HepG2 (cell line): ENCODE measurements around the gene UBTD2. TPM values are rescaled to one million over a fixed set of nuclear protein-coding genes. Genes with fewer than 3 reads are reported as not detected.

Experiments
- ATAC-seq: fragments of 200-7000 bp; cut with Tn5 transposase; 3 replicates; pipeline ENCODE4 v1.9.1; 2020; ENCODE audit warnings: mild to moderate bottlenecking, moderate library complexity
- BruUV-seq: library from RNA; stranded (reverse); fragments of 400-500 nt; replicated peaks from 2 replicates; lab custom pipeline; 2021; lab: Mats Ljungman, UMichigan
- CTCF ChIA-PET: fragments of 300-600 bp; formaldehyde crosslinking; extraction: SDS; loops from one replicate; lab custom pipeline; 2021; ENCODE audit warnings: low total read pairs, inconsistent platforms, low intra/inter-chr PET ratio; lab: Yijun Ruan, JAX
- POLR2A ChIA-PET: fragments of 350-600 bp; sonication (Branson Sonifier 250); formaldehyde crosslinking; loops from one replicate; lab custom pipeline; 2020; ENCODE audit warnings: antibody characterized with exemption, inconsistent platforms; lab: Yijun Ruan, JAX
- DNase-seq: peaks from one replicate; pipeline ENCODE4 v3.0.0-alpha.2; 2015; ENCODE audit warnings: low spot score
- FAIRE-seq: peaks from 3 replicates; lab custom pipeline; 2011; peaks lifted over from hg19 to GRCh38; lab: Jason Lieb, UNC
- H2AFZ ChIP-seq: one replicate; pipeline ENCODE4 v1.6.1; 2011; ENCODE audit warnings: low read length, inconsistent platforms
- H3K27ac ChIP-seq: fragments of 300-600 bp; 3 replicates; pipeline ENCODE4 v1.8.0; 2011; ENCODE audit warnings: mixed run types, mild to moderate bottlenecking, mixed read lengths, low read length, inconsistent platforms; ENCODE audit not compliant: insufficient read depth; ENCODE audit errors: extremely low read length
- H3K27me3 ChIP-seq, 2 experiments: fragments of 200-600 bp in 1 of 2; 2 replicates in 1 of 2; 3 replicates in 1 of 2; pipeline versions ENCODE4 v1.6.0 to v1.8.0; 2011; ENCODE audit warnings: low read length in 2 of 2, mild to moderate bottlenecking in 2 of 2, moderate library complexity in 2 of 2, inconsistent platforms in 1 of 2; ENCODE audit not compliant: insufficient read depth in 2 of 2, control insufficient read depth in 1 of 2
- H3K36me3 ChIP-seq, 2 experiments: fragments of 200-600 bp in 1 of 2; replicated peaks in 1 of 2; 2 replicates in 1 of 2; 3 replicates in 1 of 2; pipeline versions ENCODE4 v1.5.1 to v1.8.0; 2011; ENCODE audit warnings: low read length in 2 of 2, inconsistent platforms in 1 of 2; ENCODE audit not compliant: insufficient read depth in 2 of 2, control insufficient read depth in 1 of 2
- H3K4me1 ChIP-seq: 2 replicates; pipeline ENCODE4 v1.5.1; 2012; ENCODE audit warnings: low read length, inconsistent platforms; ENCODE audit not compliant: insufficient read depth
- H3K4me2 ChIP-seq: 2 replicates; pipeline ENCODE4 v1.6.0; 2011; ENCODE audit warnings: low read depth, low read length, inconsistent platforms
- H3K4me3 ChIP-seq, 3 experiments: fragments of 200-600 bp in 1 of 3; sonication (generic), shearing (Covaris generic) in 1 of 3; replicated peaks in 1 of 3; 2 replicates each; pipeline ENCODE4 v1.5.1; 2011 to 2016; ENCODE audit warnings: low read length in 3 of 3, inconsistent platforms in 2 of 3, low read depth in 2 of 3, mild to moderate bottlenecking in 2 of 3, control low read depth in 1 of 3, mixed read lengths in 1 of 3; ENCODE audit not compliant: insufficient read depth in 1 of 3
- H3K79me2 ChIP-seq: one replicate; pipeline ENCODE4 v1.6.1; 2011; ENCODE audit warnings: low read length, inconsistent platforms; ENCODE audit not compliant: insufficient read depth
- H3K9ac ChIP-seq: 2 replicates; pipeline ENCODE4 v1.6.0; 2011; ENCODE audit warnings: mild to moderate bottlenecking, low read depth, low read length, inconsistent platforms; ENCODE audit not compliant: insufficient read depth
- H3K9me3 ChIP-seq: 2 replicates; pipeline ENCODE4 v1.5.1; 2012; ENCODE audit warnings: mild to moderate bottlenecking, low read length
- H4K20me1 ChIP-seq: 2 replicates; pipeline ENCODE4 v1.6.0; 2011; ENCODE audit warnings: inconsistent platforms, mild to moderate bottlenecking, low read length, moderate library complexity; ENCODE audit not compliant: insufficient read depth
- ATF1 ChIP-seq: IDR thresholded peaks from 2 replicates; pipeline ENCODE4 v1.6.1; 2016; ENCODE audit warnings: mild to moderate bottlenecking, control low read depth
- ERF ChIP-seq: IDR thresholded peaks from 2 replicates; pipeline ENCODE4 v1.6.1; 2018; ENCODE audit warnings: missing biosample characterization, missing genetic modification reagents
- ESRRA ChIP-seq: sonication (generic); formaldehyde crosslinking; IDR thresholded peaks from 2 replicates; pipeline ENCODE4 v1.5.1; 2020; ENCODE audit warnings: mild to moderate bottlenecking, low read depth, missing genetic modification reagents
- GZF1 ChIP-seq: sonication (generic); formaldehyde crosslinking; IDR thresholded peaks from 2 replicates; pipeline ENCODE4 v1.5.1; 2020; ENCODE audit warnings: mild to moderate bottlenecking, missing genetic modification reagents
- KDM2A ChIP-seq: sonication (generic); formaldehyde crosslinking; IDR thresholded peaks from 2 replicates; pipeline ENCODE4 v1.4.0; 2020; ENCODE audit warnings: low read depth, missing genetic modification reagents, borderline replicate concordance
- MAFF ChIP-seq: IDR thresholded peaks from 2 replicates; pipeline ENCODE4 v1.6.1; 2011; ENCODE audit warnings: low read depth, low read length, improper control_type of control experiment
- NRL ChIP-seq: sonication (generic); formaldehyde crosslinking; IDR thresholded peaks from 2 replicates; pipeline ENCODE4 v1.5.0; 2020; ENCODE audit warnings: missing genetic modification reagents, mild to moderate bottlenecking, moderate library complexity, borderline replicate concordance
- PHB2 ChIP-seq: fragments of 450-650 bp; IDR thresholded peaks from 2 replicates; pipeline ENCODE4 v1.6.1; 2018; ENCODE audit not compliant: partially characterized antibody
- TBP ChIP-seq: sonication (generic); formaldehyde crosslinking; IDR thresholded peaks from 2 replicates; pipeline ENCODE4 v1.5.0; 2020; ENCODE audit warnings: missing genetic modification reagents
- TBX2 ChIP-seq: sonication (generic); formaldehyde crosslinking; IDR thresholded peaks from 2 replicates; pipeline ENCODE4 v1.5.0; 2020; ENCODE audit warnings: missing genetic modification reagents, mild to moderate bottlenecking, borderline replicate concordance
- TBX3 ChIP-seq: fragments of 450-650 bp; IDR thresholded peaks from 2 replicates; pipeline ENCODE4 v1.6.1; 2017; ENCODE audit warnings: antibody characterized with exemption, mild to moderate bottlenecking, inconsistent platforms, borderline replicate concordance
- U2AF1 ChIP-seq: fragments of 200-400 bp; formaldehyde crosslinking; optimal IDR thresholded peaks from 2 replicates; pipeline ENCODE3; 2017; ENCODE audit warnings: mild to moderate bottlenecking, low read depth, low read length
- YEATS2 ChIP-seq: sonication (generic); formaldehyde crosslinking; IDR thresholded peaks from 2 replicates; pipeline ENCODE4 v1.4.0; 2020; ENCODE audit warnings: missing genetic modification reagents, borderline replicate concordance
- YEATS4 ChIP-seq: sonication (generic); formaldehyde crosslinking; IDR thresholded peaks from 2 replicates; pipeline ENCODE4 v1.4.0; 2020; ENCODE audit warnings: missing genetic modification reagents, borderline replicate concordance
- ZBTB26 ChIP-seq: IDR thresholded peaks from 2 replicates; pipeline ENCODE4 v1.6.1; 2016; ENCODE audit warnings: missing compliant biosample characterization, missing genetic modification reagents, borderline replicate concordance
- ZNF256 ChIP-seq: sonication (generic); formaldehyde crosslinking; conservative IDR thresholded peaks from 2 replicates; pipeline ENCODE4 v1.4.0; 2020; ENCODE audit warnings: missing genetic modification reagents
- ZNF572 ChIP-seq: sonication (generic); formaldehyde crosslinking; IDR thresholded peaks from 2 replicates; pipeline ENCODE4 v1.5.1; 2020; ENCODE audit warnings: mild to moderate bottlenecking, missing genetic modification reagents
- WGBS: methylation state at CpG from one replicate; pipeline ENCODE4 v1.1.6; 2017; ENCODE audit warnings: low lambda C conversion rate; 5-methylcytosine and 5-hydroxymethylcytosine counted together
- in situ Hi-C: cut with HindIII; loops from 2 replicates; pipeline ENCODE4 v1.10.0; 2017; ENCODE audit warnings: low pct_unique_long_range_greater_than_20kb; ENCODE audit not compliant: extremely low pct_ligation_motif_present
- intact Hi-C: fragments of 100-400 bp; cut with micrococcal nuclease; formaldehyde crosslinking; loops from one replicate; pipeline ENCODE4 v1.10.0; 2022; ENCODE audit not compliant: unreplicated experiment
- polyA plus RNA-seq, 8 experiments: library from polyadenylated mRNA; depleted of rRNA in 3 of 8; stranded (reverse) in 7 of 8; unstranded in 1 of 8; fragments of >200 nt; fragmentation: Illumina TruSeq in 4 of 8; extraction: Trizol in 4 of 8; gene quantifications; 2 replicates each; pipeline versions ENCODE4 v1.2.1 to v1.2.3, GENCODE V29; 2011 to 2016; ENCODE audit warnings: low read depth in 4 of 8, missing spikeins in 1 of 8, mixed read lengths in 1 of 8; ENCODE audit not compliant: insufficient read depth in 1 of 8
- total RNA-seq, 5 experiments: library from RNA; depleted of rRNA; stranded (reverse); fragments of >200 nt; fragmentation: Illumina TruSeq; extraction: Trizol; gene quantifications; 2 replicates each; pipeline ENCODE4 v1.2.3, GENCODE V29; 2016; ENCODE audit warnings: low read depth in 1 of 5
- TF ChIP-seq, protein P1 (sequence below): sonication (generic); formaldehyde crosslinking; IDR thresholded peaks from 2 replicates; pipeline ENCODE4 v1.8.1; 2023; ENCODE audit warnings: missing genetic modification reagents, inconsistent platforms, borderline replicate concordance
- TF ChIP-seq, protein P2 (sequence below): sonication (generic); formaldehyde crosslinking; IDR thresholded peaks from 2 replicates; pipeline ENCODE4 v1.4.0; 2020; ENCODE audit warnings: missing genetic modification reagents, borderline replicate concordance
- TF ChIP-seq, protein P3 (sequence below): sonication (generic); formaldehyde crosslinking; IDR thresholded peaks from 2 replicates; pipeline ENCODE4 v1.5.1; 2020; ENCODE audit warnings: mild to moderate bottlenecking, missing genetic modification reagents, moderate library complexity

Gene UBTD2
- total and polyA plus RNA-seq, 2 of the 13 experiments (the other 11 are each of a cell fraction or from before 2014, with no cell fraction given), result 15.2 to 24.1 TPM

- TF ChIP-seq, protein P1, sequence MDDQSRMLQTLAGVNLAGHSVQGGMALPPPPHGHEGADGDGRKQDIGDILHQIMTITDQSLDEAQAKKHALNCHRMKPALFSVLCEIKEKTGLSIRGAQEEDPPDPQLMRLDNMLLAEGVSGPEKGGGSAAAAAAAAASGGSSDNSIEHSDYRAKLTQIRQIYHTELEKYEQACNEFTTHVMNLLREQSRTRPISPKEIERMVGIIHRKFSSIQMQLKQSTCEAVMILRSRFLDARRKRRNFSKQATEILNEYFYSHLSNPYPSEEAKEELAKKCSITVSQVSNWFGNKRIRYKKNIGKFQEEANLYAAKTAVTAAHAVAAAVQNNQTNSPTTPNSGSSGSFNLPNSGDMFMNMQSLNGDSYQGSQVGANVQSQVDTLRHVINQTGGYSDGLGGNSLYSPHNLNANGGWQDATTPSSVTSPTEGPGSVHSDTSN, result no peak
Observed at GRCh38 chr5:172313915-172314314, 30.4 kb upstream of the UBTD2 start (continued).

DNA sequence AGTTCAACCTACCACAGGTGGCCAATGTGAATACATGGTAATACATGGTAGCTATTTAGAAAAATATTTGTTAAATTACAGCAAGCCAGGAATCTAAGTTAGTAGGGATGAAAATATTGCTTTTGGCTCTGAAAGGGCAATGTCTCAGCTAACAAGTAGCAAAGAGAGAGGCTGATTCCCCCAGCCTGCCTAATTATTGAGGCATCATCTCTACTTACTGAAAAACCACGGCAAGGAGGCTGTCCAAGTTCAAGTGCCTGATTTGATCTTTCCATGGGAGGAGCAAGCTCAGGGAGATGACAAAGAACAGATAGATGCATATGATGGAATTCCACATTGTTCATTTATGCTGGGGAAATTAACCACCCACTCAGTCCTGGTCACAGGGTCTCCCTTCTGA is 28.7 kb upstream of the UBTD2 start:
- ChIA-PET CTCF (no interaction called here), POLR2A (no interaction called here)
- no peaks in the 10 kb centered on the region for H3K4me1 ChIP-seq
- WGBS, result 0% methylated on average over 1 of the region's 1 CpG
- H2AFZ ChIP-seq, result no peak overlapping the region
- H3K4me2 ChIP-seq, result no peak overlapping the region
- ATAC-seq (no peak), DNase-seq (no peak), FAIRE-seq (no peak)
- no TSS peak for BruUV-seq
- no peak overlapping the region for H3K4me3 ChIP-seq
- H3K36me3 ChIP-seq, result no peaks in the 10 kb centered on the region
- H3K27ac ChIP-seq, result no peak overlapping the region
- H3K9me3 ChIP-seq, result no peaks in the 10 kb centered on the region
- no peaks in the 10 kb centered on the region for H3K79me2 ChIP-seq
- TF ChIP-seq KDM2A (no peak), GZF1 (no peak), YEATS4 (CRISPR knock-in tag) (no peak), ZBTB26 (CRISPR knock-in tag) (no peak), YEATS2 (CRISPR knock-in tag) (no peak), ATF1 (CRISPR knock-in tag) (no peak), TBX2 (no peak), PHB2 (no peak), TBP (no peak), U2AF1 (no peak), TBX3 (no peak), MAFF (no peak), NRL (no peak), ESRRA (no peak), ZNF572 (CRISPR knock-in tag) (no peak), ZNF256 (CRISPR knock-in tag) (no peak), ERF (CRISPR knock-in tag) (no peak)
- TF ChIP-seq, protein P2, sequence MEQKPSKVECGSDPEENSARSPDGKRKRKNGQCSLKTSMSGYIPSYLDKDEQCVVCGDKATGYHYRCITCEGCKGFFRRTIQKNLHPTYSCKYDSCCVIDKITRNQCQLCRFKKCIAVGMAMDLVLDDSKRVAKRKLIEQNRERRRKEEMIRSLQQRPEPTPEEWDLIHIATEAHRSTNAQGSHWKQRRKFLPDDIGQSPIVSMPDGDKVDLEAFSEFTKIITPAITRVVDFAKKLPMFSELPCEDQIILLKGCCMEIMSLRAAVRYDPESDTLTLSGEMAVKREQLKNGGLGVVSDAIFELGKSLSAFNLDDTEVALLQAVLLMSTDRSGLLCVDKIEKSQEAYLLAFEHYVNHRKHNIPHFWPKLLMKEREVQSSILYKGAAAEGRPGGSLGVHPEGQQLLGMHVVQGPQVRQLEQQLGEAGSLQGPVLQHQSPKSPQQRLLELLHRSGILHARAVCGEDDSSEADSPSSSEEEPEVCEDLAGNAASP (CRISPR knock-in tag), result no peak
- TF ChIP-seq, protein P3, sequence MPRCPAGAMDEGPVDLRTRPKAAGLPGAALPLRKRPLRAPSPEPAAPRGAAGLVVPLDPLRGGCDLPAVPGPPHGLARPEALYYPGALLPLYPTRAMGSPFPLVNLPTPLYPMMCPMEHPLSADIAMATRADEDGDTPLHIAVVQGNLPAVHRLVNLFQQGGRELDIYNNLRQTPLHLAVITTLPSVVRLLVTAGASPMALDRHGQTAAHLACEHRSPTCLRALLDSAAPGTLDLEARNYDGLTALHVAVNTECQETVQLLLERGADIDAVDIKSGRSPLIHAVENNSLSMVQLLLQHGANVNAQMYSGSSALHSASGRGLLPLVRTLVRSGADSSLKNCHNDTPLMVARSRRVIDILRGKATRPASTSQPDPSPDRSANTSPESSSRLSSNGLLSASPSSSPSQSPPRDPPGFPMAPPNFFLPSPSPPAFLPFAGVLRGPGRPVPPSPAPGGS (CRISPR knock-in tag), result no peak
- intact Hi-C loops, result no loop called here
- no peak overlapping the region for H3K9ac ChIP-seq
- in situ Hi-C loops, result no loop called here
- H4K20me1 ChIP-seq, result no peaks in the 10 kb centered on the region
- peaks cover 0 to 7% of the 10 kb centered on the region in 2 experiments; a peak in 1 of 5 replicates for H3K27me3 ChIP-seq
